Measurements from ENCODE around the gene DCTN4. TPM values are rescaled to one million over a fixed set of nuclear protein-coding genes. Genes with fewer than 3 reads are reported as not detected.

Gene DCTN4
- total RNA-seq, 2 experiments from 2014 or later = 35.0 to 35.4 TPM

- POLR2A ChIA-PET = interaction anchor here (0.7 to 7.4 kb wide), 8 partner anchors 9 to 1257 kb away, joined by 3 to 52 read pairs (median 4); partner anchors contain the start of genes DCTN4, IRGM and RBM22
- no peaks in the 10 kb centered on the region for H3K9me3 Mint-ChIP-seq (ENCODE audit: insufficient read depth)
- H3K4me3 Mint-ChIP-seq = peak within 1 kb of the TSS; percentile 97
- H3K27me3 Mint-ChIP-seq (ENCODE audit: low read depth) = no peaks in the 10 kb centered on the region
- CTCF ChIA-PET = interaction anchor here (0.6 to 8.2 kb wide), 32 partner anchors 8 to 668 kb away, joined by 3 to 107 read pairs (median 4); partner anchors contain the start of genes DCTN4, IRGM, RBM22 and SLC36A1
- H3K27ac Mint-ChIP-seq = peak within 1 kb of the TSS; percentile 90
- peaks cover 34% of the 10 kb centered on the region for H3K36me3 Mint-ChIP-seq (ENCODE audit: low read depth)
- DNase-seq = peak; percentile 79
- H3K4me1 Mint-ChIP-seq (ENCODE audit: low read depth) = peaks cover 67% of the 10 kb centered on the region
- ATAC-seq = peak; percentile 71
These were observed 19.9 kb upstream of the DCTN4 start, which contains the start of gene SMIM3 for GRCh38 chr5:150778517-150779396. Gene SMIM3, plus strand, starts transcription at chr5:150778757. Its CDS starts 16,684 bp downstream, at chr5:150795441.

GRCh38 chr5:150778088-150778516 lies 19.3 kb upstream of the DCTN4 start:
- peaks cover 62% of the 10 kb centered on the region for H3K4me1 Mint-ChIP-seq (ENCODE audit: low read depth)
- DNase-seq (no peak), ATAC-seq (no peak)
- H3K27ac Mint-ChIP-seq = peak overlapping the region; percentile 58
- H3K4me3 Mint-ChIP-seq = peak overlapping the region; percentile 97
- peaks cover 34% of the 10 kb centered on the region for H3K36me3 Mint-ChIP-seq (ENCODE audit: low read depth)
- CTCF ChIA-PET = interaction anchor here (0.8 to 8.2 kb wide), 24 partner anchors 9 to 321 kb away, joined by 3 to 107 read pairs (median 8); partner anchors contain the start of genes DCTN4, IRGM and RBM22
- no peaks in the 10 kb centered on the region for H3K27me3 Mint-ChIP-seq (ENCODE audit: low read depth)
- POLR2A ChIA-PET = interaction anchor here (0.7 to 7.4 kb wide), 6 partner anchors 8 to 1256 kb away, joined by 3 to 52 read pairs (median 12); partner anchors contain the start of genes DCTN4, IRGM and RBM22
- H3K9me3 Mint-ChIP-seq (ENCODE audit: insufficient read depth) = no peaks in the 10 kb centered on the region

GRCh38 chr5:150777685-150778084 lies 18.9 kb upstream of the DCTN4 start:
- H3K27ac Mint-ChIP-seq = peak overlapping the region; percentile 58
- H3K4me3 Mint-ChIP-seq = peak overlapping the region; percentile 97
- no peak for DNase-seq
- POLR2A ChIA-PET = interaction anchor here (0.7 to 7.4 kb wide), 6 partner anchors 9 to 1256 kb away, joined by 3 to 52 read pairs (median 12); partner anchors contain the start of genes DCTN4, IRGM and RBM22
- CTCF ChIA-PET = interaction anchor here (0.8 to 8.2 kb wide), 16 partner anchors 11 to 321 kb away, joined by 3 to 107 read pairs (median 7); partner anchors contain the start of genes DCTN4, IRGM and RBM22
- no peaks in the 10 kb centered on the region for H3K27me3 Mint-ChIP-seq (ENCODE audit: low read depth)
- no peak for ATAC-seq
- H3K4me1 Mint-ChIP-seq (ENCODE audit: low read depth) = peaks cover 58% of the 10 kb centered on the region
- no peaks in the 10 kb centered on the region for H3K9me3 Mint-ChIP-seq (ENCODE audit: insufficient read depth)
- H3K36me3 Mint-ChIP-seq (ENCODE audit: low read depth) = peaks cover 31% of the 10 kb centered on the region

GRCh38 chr5:150774145-150774544 lies 15.3 kb upstream of the DCTN4 start:
- Mint-ChIP-seq H3K9me3 (ENCODE audit: insufficient read depth) (peaks cover 18% of the 10 kb centered on the region), H3K27ac (no peak overlapping the region), H3K36me3 (ENCODE audit: low read depth) (peaks cover 24% of the 10 kb centered on the region), H3K27me3 (ENCODE audit: low read depth) (no peaks in the 10 kb centered on the region), H3K4me1 (ENCODE audit: low read depth) (peaks cover 43% of the 10 kb centered on the region), H3K4me3 (no peak overlapping the region)
- CTCF ChIA-PET = interaction anchor here (1.0 to 1.3 kb wide), 3 partner anchors 16 to 214 kb away, joined by 3 read pairs; partner anchors contain the start of genes DCTN4 and IRGM
- POLR2A ChIA-PET = no interaction called here
- no peak for ATAC-seq
- DNase-seq = no peak

- Mint-ChIP-seq H3K4me3 (no peak overlapping the region), H3K27ac (peak overlapping the region; percentile 61)
These were observed 12.4 kb upstream of the DCTN4 start for GRCh38 chr5:150771034-150771795.

GRCh38 chr5:150766251-150766650 lies 7.4 kb upstream of the DCTN4 start:
- DNase-seq (no peak), ATAC-seq (no peak)
- CTCF ChIA-PET = interaction anchor here (1.1 to 1.5 kb wide), 3 partner anchors 13 to 81 kb away, joined by 3 to 4 read pairs (median 3); partner anchors contain the start of genes IRGM, RBM22 and SMIM3
- Mint-ChIP-seq H3K4me1 (ENCODE audit: low read depth) (peaks cover 34% of the 10 kb centered on the region), H3K36me3 (ENCODE audit: low read depth) (peaks cover 19% of the 10 kb centered on the region), H3K27ac (no peak overlapping the region), H3K27me3 (ENCODE audit: low read depth) (peaks cover 2% of the 10 kb centered on the region), H3K9me3 (ENCODE audit: insufficient read depth) (peaks cover 7% of the 10 kb centered on the region), H3K4me3 (no peak overlapping the region)
- POLR2A ChIA-PET = interaction anchor here (0.6 to 1.1 kb wide), 2 partner anchors 14 to 65 kb away, joined by 3 to 4 read pairs; partner anchors contain the start of gene RBM22

More at GRCh38 chr5:150771034-150771795, 12.4 kb upstream of the DCTN4 start:
- peaks cover 18% of the 10 kb centered on the region for H3K9me3 Mint-ChIP-seq (ENCODE audit: insufficient read depth)
- peaks cover 2% of the 10 kb centered on the region for H3K27me3 Mint-ChIP-seq (ENCODE audit: low read depth)
- peaks cover 22% of the 10 kb centered on the region for H3K36me3 Mint-ChIP-seq (ENCODE audit: low read depth)
- ATAC-seq (no peak), DNase-seq (no peak)
- ChIA-PET CTCF (interaction anchor here (2.3 kb wide), 1 partner anchor 11 kb away, joined by 10 read pairs; no protein-coding TSS in a partner anchor), POLR2A (no interaction called here)
- H3K4me1 Mint-ChIP-seq (ENCODE audit: low read depth) = peaks cover 29% of the 10 kb centered on the region

- ChIA-PET CTCF (interaction anchor here (1.1 to 1.5 kb wide), 2 partner anchors 13 to 81 kb away, joined by 3 to 4 read pairs; partner anchors contain the start of genes IRGM and SMIM3), POLR2A (no interaction called here)
- Mint-ChIP-seq H3K36me3 (ENCODE audit: low read depth) (peaks cover 14% of the 10 kb centered on the region), H3K27ac (no peak overlapping the region), H3K4me3 (no peak overlapping the region), H3K9me3 (ENCODE audit: insufficient read depth) (peaks cover 2% of the 10 kb centered on the region), H3K4me1 (ENCODE audit: low read depth) (peaks cover 30% of the 10 kb centered on the region), H3K27me3 (ENCODE audit: low read depth) (peaks cover 2% of the 10 kb centered on the region)
- DNase-seq (no peak), ATAC-seq (no peak)
These were observed 7.0 kb upstream of the DCTN4 start for GRCh38 chr5:150765799-150766169.

GRCh38 chr5:150765011-150765798 lies 6.4 kb upstream of the DCTN4 start:
- Mint-ChIP-seq H3K27ac (peak overlapping the region; percentile 16), H3K4me1 (ENCODE audit: low read depth) (peaks cover 24% of the 10 kb centered on the region), H3K9me3 (ENCODE audit: insufficient read depth) (no peaks in the 10 kb centered on the region), H3K4me3 (no peak overlapping the region), H3K36me3 (ENCODE audit: low read depth) (peaks cover 9% of the 10 kb centered on the region), H3K27me3 (ENCODE audit: low read depth) (peaks cover 2% of the 10 kb centered on the region)
- ChIA-PET POLR2A (interaction anchor here (1.2 kb wide), 1 partner anchor 12 kb away, joined by 3 read pairs; no protein-coding TSS in a partner anchor), CTCF (interaction anchor here (1.2 to 2.3 kb wide), 5 partner anchors 14 to 82 kb away, joined by 3 to 13 read pairs (median 4); partner anchors contain the start of genes IRGM, RBM22 and SMIM3)
- DNase-seq (no peak), ATAC-seq (no peak)

- ChIA-PET CTCF (interaction anchor here (1.1 to 2.3 kb wide), 6 partner anchors 13 to 82 kb away, joined by 3 to 13 read pairs (median 4); partner anchors contain the start of genes IRGM, RBM22 and SMIM3), POLR2A (interaction anchor here (1.2 kb wide), 1 partner anchor 13 kb away, joined by 3 read pairs; no protein-coding TSS in a partner anchor)
- Mint-ChIP-seq H3K9me3 (ENCODE audit: insufficient read depth) (no peaks in the 10 kb centered on the region), H3K4me3 (no peak overlapping the region), H3K4me1 (ENCODE audit: low read depth) (peaks cover 21% of the 10 kb centered on the region), H3K27ac (no peak overlapping the region), H3K36me3 (ENCODE audit: low read depth) (peaks cover 7% of the 10 kb centered on the region), H3K27me3 (ENCODE audit: low read depth) (peaks cover 2% of the 10 kb centered on the region)
- DNase-seq = no peak
- ATAC-seq = no peak
These were observed 5.7 kb upstream of the DCTN4 start for GRCh38 chr5:150764530-150764929.
